ENCODE measurements around the gene LYL1. TPM values are rescaled to one million over a fixed set of nuclear protein-coding genes. Genes with fewer than 3 reads are reported as not detected.
A peak's percentile ranks its signal among the peaks of the same experiment; 100 is the strongest.

LYL1 gene
- total and polyA plus RNA-seq, 2 of the 13 experiments (the other 11 are each of a cell fraction or from before 2014, with no cell fraction given): 0.75 to 0.92 TPM

DNA sequence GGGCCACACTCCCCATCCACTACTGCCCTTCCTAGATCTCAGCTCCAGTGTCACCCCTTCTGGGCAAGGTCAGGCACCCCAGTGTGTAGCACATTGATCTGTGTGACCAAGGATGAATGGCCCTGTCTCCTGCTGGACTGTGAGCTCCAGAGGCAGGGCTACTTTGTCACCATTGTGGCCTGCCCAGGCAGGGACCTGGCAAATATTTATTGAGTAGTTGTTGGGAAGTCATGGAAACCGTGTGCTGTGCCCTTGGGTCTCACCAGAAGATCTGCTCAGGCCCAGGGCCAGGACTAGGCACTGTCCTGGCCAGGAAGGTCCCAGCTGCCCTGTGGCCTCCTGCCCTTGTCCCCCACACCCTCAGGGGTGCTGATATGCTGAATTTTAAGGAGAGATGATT is 25.9 kb upstream of the LYL1 start (continued):
- TF ChIP-seq GZF1 (CRISPR knock-in tag; IDR thresholded peaks at IDR 0.05): no peak
- TF ChIP-seq ZNF274 (CRISPR knock-in tag; IDR thresholded peaks at IDR 0.05): no peak
- TF ChIP-seq, protein P1, sequence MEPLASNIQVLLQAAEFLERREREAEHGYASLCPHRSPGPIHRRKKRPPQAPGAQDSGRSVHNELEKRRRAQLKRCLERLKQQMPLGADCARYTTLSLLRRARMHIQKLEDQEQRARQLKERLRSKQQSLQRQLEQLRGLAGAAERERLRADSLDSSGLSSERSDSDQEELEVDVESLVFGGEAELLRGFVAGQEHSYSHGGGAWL (CRISPR knock-in tag; IDR thresholded peaks at IDR 0.05): no peak
- no peak for TF ChIP-seq KLF9 (CRISPR knock-in tag; IDR thresholded peaks at IDR 0.05; ENCODE audit: low read depth)
- TF ChIP-seq ONECUT2 (CRISPR knock-in tag; IDR thresholded peaks at IDR 0.05): peak; percentile 70; the same call in 1 of the 2 replicates
- TF ChIP-seq, protein P2, sequence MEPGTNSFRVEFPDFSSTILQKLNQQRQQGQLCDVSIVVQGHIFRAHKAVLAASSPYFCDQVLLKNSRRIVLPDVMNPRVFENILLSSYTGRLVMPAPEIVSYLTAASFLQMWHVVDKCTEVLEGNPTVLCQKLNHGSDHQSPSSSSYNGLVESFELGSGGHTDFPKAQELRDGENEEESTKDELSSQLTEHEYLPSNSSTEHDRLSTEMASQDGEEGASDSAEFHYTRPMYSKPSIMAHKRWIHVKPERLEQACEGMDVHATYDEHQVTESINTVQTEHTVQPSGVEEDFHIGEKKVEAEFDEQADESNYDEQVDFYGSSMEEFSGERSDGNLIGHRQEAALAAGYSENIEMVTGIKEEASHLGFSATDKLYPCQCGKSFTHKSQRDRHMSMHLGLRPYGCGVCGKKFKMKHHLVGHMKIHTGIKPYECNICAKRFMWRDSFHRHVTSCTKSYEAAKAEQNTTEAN (CRISPR knock-in tag; conservative IDR thresholded peaks at IDR 0.05): no peak
- peak; percentile 62 for TF ChIP-seq ZNF501 (CRISPR knock-in tag; IDR thresholded peaks at IDR 0.05)
- TF ChIP-seq YY1 (IDR thresholded peaks at IDR 0.05; ENCODE audit: insufficient read depth, insufficient replicate concordance, low read depth, low read length): peak; percentile 49
- TF ChIP-seq SSRP1 (CRISPR knock-in tag; IDR thresholded peaks at IDR 0.05): 0 out of 2 replicates have a peak, but pooled peaks have one; percentile 57
- no peak for TF ChIP-seq MBD4 (IDR thresholded peaks at IDR 0.05; ENCODE audit: borderline replicate concordance, low read length)
- TF ChIP-seq, protein P3, sequence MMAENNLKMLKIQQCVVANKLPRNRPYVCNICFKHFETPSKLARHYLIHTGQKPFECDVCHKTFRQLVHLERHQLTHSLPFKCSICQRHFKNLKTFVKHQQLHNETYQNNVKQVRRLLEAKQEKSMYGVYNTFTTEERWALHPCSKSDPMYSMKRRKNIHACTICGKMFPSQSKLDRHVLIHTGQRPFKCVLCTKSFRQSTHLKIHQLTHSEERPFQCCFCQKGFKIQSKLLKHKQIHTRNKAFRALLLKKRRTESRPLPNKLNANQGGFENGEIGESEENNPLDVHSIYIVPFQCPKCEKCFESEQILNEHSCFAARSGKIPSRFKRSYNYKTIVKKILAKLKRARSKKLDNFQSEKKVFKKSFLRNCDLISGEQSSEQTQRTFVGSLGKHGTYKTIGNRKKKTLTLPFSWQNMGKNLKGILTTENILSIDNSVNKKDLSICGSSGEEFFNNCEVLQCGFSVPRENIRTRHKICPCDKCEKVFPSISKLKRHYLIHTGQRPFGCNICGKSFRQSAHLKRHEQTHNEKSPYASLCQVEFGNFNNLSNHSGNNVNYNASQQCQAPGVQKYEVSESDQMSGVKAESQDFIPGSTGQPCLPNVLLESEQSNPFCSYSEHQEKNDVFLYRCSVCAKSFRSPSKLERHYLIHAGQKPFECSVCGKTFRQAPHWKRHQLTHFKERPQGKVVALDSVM (CRISPR knock-in tag; IDR thresholded peaks at IDR 0.05): peak; percentile 32; the same call in 1 of the 2 replicates
- TF ChIP-seq POGZ (CRISPR knock-in tag; IDR thresholded peaks at IDR 0.05): no peak
- no peak for TF ChIP-seq HES4 (CRISPR knock-in tag; IDR thresholded peaks at IDR 0.05; ENCODE audit: borderline replicate concordance)
- TF ChIP-seq ZNF547 (CRISPR knock-in tag; IDR thresholded peaks at IDR 0.05): no peak
- peak; percentile 84; the same call in 1 of the 2 replicates for TF ChIP-seq MTA1 (CRISPR knock-in tag; IDR thresholded peaks at IDR 0.05; ENCODE audit: borderline replicate concordance)
- peak; percentile 39; the same call in 1 of the 2 replicates for TF ChIP-seq ZNF629 (CRISPR knock-in tag; conservative IDR thresholded peaks at IDR 0.05)
- TF ChIP-seq ZSCAN31 (CRISPR knock-in tag; IDR thresholded peaks at IDR 0.05; ENCODE audit: low read depth): no peak; the same call in 1 of the 2 replicates
- TF ChIP-seq, protein P4, sequence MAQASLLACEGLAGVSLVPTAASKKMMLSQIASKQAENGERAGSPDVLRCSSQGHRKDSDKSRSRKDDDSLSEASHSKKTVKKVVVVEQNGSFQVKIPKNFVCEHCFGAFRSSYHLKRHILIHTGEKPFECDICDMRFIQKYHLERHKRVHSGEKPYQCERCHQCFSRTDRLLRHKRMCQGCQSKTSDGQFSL (CRISPR knock-in tag; IDR thresholded peaks at IDR 0.05): no peak
- no peak for TF ChIP-seq ZNF678 (CRISPR knock-in tag; IDR thresholded peaks at IDR 0.05)
- no peak for TF ChIP-seq CREB1 (IDR thresholded peaks at IDR 0.05)
- 0 out of 2 replicates have a peak, but pooled peaks have one; percentile 44 for TF ChIP-seq CREB1 (CRISPR knock-in tag; IDR thresholded peaks at IDR 0.05)
- TF ChIP-seq AKAP8 (CRISPR knock-in tag; IDR thresholded peaks at IDR 0.05): peak; percentile 90
- TF ChIP-seq FOXA3 (CRISPR knock-in tag; IDR thresholded peaks at IDR 0.05): peak; percentile 56; the same call in 1 of the 2 replicates
- TF ChIP-seq ZNF20 (CRISPR knock-in tag; IDR thresholded peaks at IDR 0.05): no peak
- peak; percentile 74 for TF ChIP-seq SPEN (CRISPR knock-in tag; IDR thresholded peaks at IDR 0.05; ENCODE audit: low read depth)
- TF ChIP-seq, protein P5, sequence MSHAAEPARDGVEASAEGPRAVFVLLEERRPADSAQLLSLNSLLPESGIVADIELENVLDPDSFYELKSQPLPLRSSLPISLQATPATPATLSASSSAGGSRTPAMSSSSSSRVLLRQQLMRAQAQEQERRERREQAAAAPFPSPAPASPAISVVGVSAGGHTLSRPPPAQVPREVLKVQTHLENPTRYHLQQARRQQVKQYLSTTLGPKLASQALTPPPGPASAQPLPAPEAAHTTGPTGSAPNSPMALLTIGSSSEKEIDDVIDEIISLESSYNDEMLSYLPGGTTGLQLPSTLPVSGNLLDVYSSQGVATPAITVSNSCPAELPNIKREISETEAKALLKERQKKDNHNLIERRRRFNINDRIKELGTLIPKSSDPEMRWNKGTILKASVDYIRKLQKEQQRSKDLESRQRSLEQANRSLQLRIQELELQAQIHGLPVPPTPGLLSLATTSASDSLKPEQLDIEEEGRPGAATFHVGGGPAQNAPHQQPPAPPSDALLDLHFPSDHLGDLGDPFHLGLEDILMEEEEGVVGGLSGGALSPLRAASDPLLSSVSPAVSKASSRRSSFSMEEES (CRISPR knock-in tag; IDR thresholded peaks at IDR 0.05): no peak
- peak; percentile 52; the same call in 1 of the 2 replicates for TF ChIP-seq KDM6A (CRISPR knock-in tag; IDR thresholded peaks at IDR 0.05; ENCODE audit: low read depth)
- no peak for TF ChIP-seq FOXA1 (IDR thresholded peaks at IDR 0.05)
- peak; percentile 33; the same call in 1 of the 2 replicates for TF ChIP-seq FOXA1 (CRISPR knock-in tag; IDR thresholded peaks at IDR 0.05)
